H9 (cell line): Measurements from ENCODE around the gene TFAP2E. TPM values are rescaled to one million over a fixed set of nuclear protein-coding genes. Genes with fewer than 3 reads are reported as not detected.

Source experiments
- DNase-seq: peaks from one replicate; pipeline ENCODE4 v3.0.0-alpha.2; 2017
- H2AFZ ChIP-seq: one replicate; pipeline ENCODE4 v1.6.1; 2013; ENCODE audit warnings: mild to moderate bottlenecking, low read length, control low read depth, moderate library complexity
- H2AK5ac ChIP-seq: 2 replicates; pipeline ENCODE4 v1.6.1; 2013; ENCODE audit warnings: low read length, control low read depth, mixed read lengths; ENCODE audit not compliant: insufficient read length
- H2BK120ac ChIP-seq: one replicate; pipeline ENCODE4 v1.6.1; 2013; ENCODE audit warnings: low read depth, mild to moderate bottlenecking, low read length, control low read depth, inconsistent platforms; ENCODE audit not compliant: poor library complexity, severe bottlenecking
- H2BK12ac ChIP-seq: 2 replicates; pipeline ENCODE4 v1.6.1; 2013; ENCODE audit warnings: low read length, control low read depth, mixed read lengths, low read depth; ENCODE audit not compliant: insufficient read length
- H2BK15ac ChIP-seq: 2 replicates; pipeline ENCODE4 v1.6.1; 2013; ENCODE audit warnings: low read depth, low read length, control low read depth
- H2BK20ac ChIP-seq: one replicate; pipeline ENCODE4 v1.6.1; 2013; ENCODE audit warnings: low read depth, mild to moderate bottlenecking, low read length, control low read depth, inconsistent platforms; ENCODE audit not compliant: poor library complexity, severe bottlenecking
- H2BK5ac ChIP-seq: 2 replicates; pipeline ENCODE4 v1.6.1; 2013; ENCODE audit warnings: low read length, control low read depth, mixed read lengths; ENCODE audit not compliant: insufficient read length
- H3K14ac ChIP-seq: 2 replicates; pipeline ENCODE4 v1.6.1; 2013; ENCODE audit warnings: low read length, control low read depth; ENCODE audit not compliant: insufficient read depth
- H3K18ac ChIP-seq: 2 replicates; pipeline ENCODE4 v1.6.1; 2013; ENCODE audit warnings: low read depth, mild to moderate bottlenecking, mixed read lengths, low read length, control low read depth; ENCODE audit not compliant: insufficient read length
- H3K23ac ChIP-seq: 2 replicates; pipeline ENCODE4 v1.6.1; 2013; ENCODE audit warnings: low read length, control low read depth, mixed read lengths, low read depth; ENCODE audit not compliant: insufficient read length
- H3K23me2 ChIP-seq: 2 replicates; pipeline ENCODE4 v1.6.1; 2013; ENCODE audit warnings: low read depth, mild to moderate bottlenecking, mixed read lengths, low read length, control low read depth; ENCODE audit not compliant: insufficient read length, poor library complexity, severe bottlenecking
- H3K27ac ChIP-seq: 2 replicates; pipeline ENCODE4 v1.5.1; 2013; ENCODE audit warnings: low read length, control low read depth, mixed read lengths, low read depth; ENCODE audit not compliant: insufficient read length
- H3K27me3 ChIP-seq: 2 replicates; pipeline ENCODE4 v1.6.1; 2013; ENCODE audit warnings: low read length, control low read depth, inconsistent platforms; ENCODE audit not compliant: insufficient read depth
- H3K4ac ChIP-seq: 2 replicates; pipeline ENCODE4 v1.6.1; 2013; ENCODE audit warnings: low read depth, mild to moderate bottlenecking, control low read depth, inconsistent platforms, low read length, moderate library complexity
- H3K4me1 ChIP-seq: 2 replicates; pipeline ENCODE4 v1.6.1; 2013; ENCODE audit warnings: low read length, control low read depth, inconsistent platforms; ENCODE audit not compliant: insufficient read depth
- H3K4me2 ChIP-seq: 2 replicates; pipeline ENCODE4 v1.6.1; 2013; ENCODE audit warnings: low read length, control low read depth, mixed read lengths; ENCODE audit not compliant: insufficient read length, insufficient read depth
- H3K56ac ChIP-seq: 2 replicates; pipeline ENCODE4 v1.6.1; 2013; ENCODE audit warnings: low read depth, mild to moderate bottlenecking, mixed read lengths, low read length, control low read depth; ENCODE audit not compliant: insufficient read length
- H3K79me1 ChIP-seq: 2 replicates; pipeline ENCODE4 v1.6.1; 2013; ENCODE audit warnings: low read depth, mild to moderate bottlenecking, moderate library complexity, low read length, control low read depth, inconsistent platforms; ENCODE audit not compliant: insufficient read depth, poor library complexity, severe bottlenecking
- H3K79me2 ChIP-seq: 2 replicates; pipeline ENCODE4 v1.6.1; 2013; ENCODE audit warnings: low read length, control low read depth, inconsistent platforms; ENCODE audit not compliant: insufficient read depth
- H3K9ac ChIP-seq: 2 replicates; pipeline ENCODE4 v1.6.1; 2013; ENCODE audit warnings: low read length, control low read depth, mixed read lengths; ENCODE audit not compliant: insufficient read length; ENCODE audit errors: extremely low read depth
- H3K9me3 ChIP-seq: one replicate; pipeline ENCODE4 v1.6.1; 2013; ENCODE audit warnings: low read depth, low read length, inconsistent platforms; ENCODE audit not compliant: control insufficient read depth
- H3T11ph ChIP-seq: one replicate; pipeline ENCODE4 v1.6.1; 2013; ENCODE audit warnings: mild to moderate bottlenecking, low read length, control low read depth, inconsistent platforms
- H4K20me1 ChIP-seq: one replicate; pipeline ENCODE4 v1.6.1; 2013; ENCODE audit not compliant: control insufficient read depth, insufficient read length, insufficient read depth
- H4K5ac ChIP-seq: 2 replicates; pipeline ENCODE4 v1.6.1; 2013; ENCODE audit warnings: low read depth, mild to moderate bottlenecking, mixed read lengths, low read length, control low read depth; ENCODE audit not compliant: insufficient read length
- H4K8ac ChIP-seq: replicated peaks from 2 replicates; pipeline ENCODE4 v1.6.1; 2013; ENCODE audit warnings: low read length, control low read depth, mixed read lengths, low read depth; ENCODE audit not compliant: insufficient read length
- H4K91ac ChIP-seq: 2 replicates; pipeline ENCODE4 v1.6.1; 2013; ENCODE audit warnings: low read depth, mild to moderate bottlenecking, moderate library complexity, mixed read lengths, low read length, control low read depth; ENCODE audit not compliant: insufficient read length
- H3K27ac Mint-ChIP-seq, 3 experiments: 2 replicates in 2 of 3; 3 replicates in 1 of 3; pipeline ENCODE4 v1.8.0; 2020 to 2021; ENCODE audit warnings: mixed read lengths in 3 of 3, mild to moderate bottlenecking in 1 of 3, moderate library complexity in 1 of 3
- H3K27me3 Mint-ChIP-seq: 2 replicates; pipeline ENCODE4 v1.8.0; 2021; ENCODE audit warnings: low read depth, mild to moderate bottlenecking, moderate library complexity, mixed read lengths
- H3K36me3 Mint-ChIP-seq, 3 experiments: 2 replicates in 2 of 3; 3 replicates in 1 of 3; pipeline ENCODE4 v1.8.0; 2020 to 2021; ENCODE audit warnings: low read depth in 3 of 3, mixed read lengths in 3 of 3; ENCODE audit not compliant: insufficient read depth in 1 of 3
- H3K4me1 Mint-ChIP-seq, 2 experiments: 2 replicates each; pipeline ENCODE4 v1.8.0; 2020; ENCODE audit warnings: mixed read lengths in 2 of 2
- H3K4me3 Mint-ChIP-seq, 2 experiments: 2 replicates in 1 of 2; 3 replicates in 1 of 2; pipeline ENCODE4 v1.8.0; 2020 to 2021; ENCODE audit warnings: mild to moderate bottlenecking in 2 of 2, mixed read lengths in 2 of 2, moderate library complexity in 1 of 2
- H3K9me3 Mint-ChIP-seq, 2 experiments: 2 replicates in 1 of 2; 3 replicates in 1 of 2; pipeline ENCODE4 v1.8.0; 2020; ENCODE audit warnings: mild to moderate bottlenecking in 2 of 2, mixed read lengths in 2 of 2, moderate library complexity in 1 of 2
- WGBS: extraction: QIAGEN DNeasy Blood & Tissue Kit; methylation state at CpG from one replicate; pipeline ENCODE4 v1.1.7; 2013; ENCODE audit warnings: missing lambda C conversion rate, low lambda C conversion rate, mixed read lengths; ENCODE audit not compliant: insufficient read length; ENCODE audit errors: extremely low coverage; 5-methylcytosine and 5-hydroxymethylcytosine counted together
- total RNA-seq: library from RNA; stranded (reverse); gene quantifications from 2 replicates; pipeline ENCODE4 v1.2.1, GENCODE V29; 2021
- TF ChIP-seq, protein P1 (sequence below): fragments of 200-600 bp; sonication (generic); conservative IDR thresholded peaks from 3 replicates; pipeline ENCODE4 v1.8.0; 2021; ENCODE audit warnings: antibody characterized with exemption, mild to moderate bottlenecking

The TFAP2E gene
- total RNA-seq, 1 experiment from 2014 or later, result 0.70 TPM

DNA sequence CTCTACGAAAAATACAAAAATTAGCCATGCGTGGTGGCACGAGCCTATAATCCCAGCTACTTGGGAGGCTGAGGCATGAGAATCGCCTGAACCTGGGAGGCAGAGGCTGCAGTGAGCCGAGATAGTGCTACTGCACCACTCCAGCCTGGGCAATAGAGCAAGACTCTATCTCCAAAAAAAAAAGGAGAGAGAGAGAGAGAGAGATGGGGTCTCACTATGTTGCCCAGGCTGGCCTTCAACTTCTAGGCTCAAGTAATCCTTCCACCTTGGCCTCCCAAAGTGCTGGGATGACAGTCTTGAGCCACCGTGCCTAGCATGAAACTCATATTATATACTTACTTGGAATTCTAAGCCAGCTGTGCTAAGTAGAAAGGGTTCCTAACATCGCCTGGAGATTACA, 38.5 kb downstream of the TFAP2E start:
- Histone ChIP-seq H4K20me1 (no peaks in the 10 kb centered on the region), H2BK12ac (no peak overlapping the region), H2AK5ac (no peak overlapping the region), H2BK20ac (no peak overlapping the region), H2BK5ac (no peak overlapping the region), H3K4ac (no peak overlapping the region), H3K18ac (no peak overlapping the region), H4K5ac (no peak overlapping the region), H2BK120ac (no peak overlapping the region), H3K23ac (no peak overlapping the region), H3K9ac (no peak overlapping the region), H4K8ac (no peak overlapping the region), H2AFZ (no peak overlapping the region), H3K79me2 (no peaks in the 10 kb centered on the region), H3K79me1 (peaks cover 3% of the 10 kb centered on the region), H2BK15ac (no peak overlapping the region), H3K9me3 (no peaks in the 10 kb centered on the region), H3K27ac (no peak overlapping the region), H3K23me2 (no peaks in the 10 kb centered on the region), H3K4me1 (no peaks in the 10 kb centered on the region), H3K56ac (no peak overlapping the region), H3K4me2 (no peak overlapping the region), H3K27me3 (no peaks in the 10 kb centered on the region), H3T11ph (no peak overlapping the region), H3K14ac (no peak overlapping the region), H4K91ac (no peak overlapping the region)
- Mint-ChIP-seq H3K4me3 (no peak overlapping the region), H3K9me3 (no peaks in the 10 kb centered on the region), H3K27ac (no peak overlapping the region), H3K4me1 (peaks cover 8 to 11% of the 10 kb centered on the region in 2 experiments), H3K36me3 (peaks cover 20 to 45% (median 37%) of the 10 kb centered on the region in 3 experiments; a peak in 6 of 7 replicates), H3K27me3 (no peaks in the 10 kb centered on the region)
- DNase-seq, result no peak
- TF ChIP-seq, protein P1, sequence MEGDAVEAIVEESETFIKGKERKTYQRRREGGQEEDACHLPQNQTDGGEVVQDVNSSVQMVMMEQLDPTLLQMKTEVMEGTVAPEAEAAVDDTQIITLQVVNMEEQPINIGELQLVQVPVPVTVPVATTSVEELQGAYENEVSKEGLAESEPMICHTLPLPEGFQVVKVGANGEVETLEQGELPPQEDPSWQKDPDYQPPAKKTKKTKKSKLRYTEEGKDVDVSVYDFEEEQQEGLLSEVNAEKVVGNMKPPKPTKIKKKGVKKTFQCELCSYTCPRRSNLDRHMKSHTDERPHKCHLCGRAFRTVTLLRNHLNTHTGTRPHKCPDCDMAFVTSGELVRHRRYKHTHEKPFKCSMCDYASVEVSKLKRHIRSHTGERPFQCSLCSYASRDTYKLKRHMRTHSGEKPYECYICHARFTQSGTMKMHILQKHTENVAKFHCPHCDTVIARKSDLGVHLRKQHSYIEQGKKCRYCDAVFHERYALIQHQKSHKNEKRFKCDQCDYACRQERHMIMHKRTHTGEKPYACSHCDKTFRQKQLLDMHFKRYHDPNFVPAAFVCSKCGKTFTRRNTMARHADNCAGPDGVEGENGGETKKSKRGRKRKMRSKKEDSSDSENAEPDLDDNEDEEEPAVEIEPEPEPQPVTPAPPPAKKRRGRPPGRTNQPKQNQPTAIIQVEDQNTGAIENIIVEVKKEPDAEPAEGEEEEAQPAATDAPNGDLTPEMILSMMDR, result no peak
- WGBS, result no CpG with 5 or more reads among the region's 7 CpGs
